ENCODE data around the gene RETSAT. TPM values are rescaled to one million over a fixed set of nuclear protein-coding genes. Genes with fewer than 3 reads are reported as not detected.

The RETSAT gene
- polyA plus RNA-seq, 1 donor = 14.6 TPM

DNA sequence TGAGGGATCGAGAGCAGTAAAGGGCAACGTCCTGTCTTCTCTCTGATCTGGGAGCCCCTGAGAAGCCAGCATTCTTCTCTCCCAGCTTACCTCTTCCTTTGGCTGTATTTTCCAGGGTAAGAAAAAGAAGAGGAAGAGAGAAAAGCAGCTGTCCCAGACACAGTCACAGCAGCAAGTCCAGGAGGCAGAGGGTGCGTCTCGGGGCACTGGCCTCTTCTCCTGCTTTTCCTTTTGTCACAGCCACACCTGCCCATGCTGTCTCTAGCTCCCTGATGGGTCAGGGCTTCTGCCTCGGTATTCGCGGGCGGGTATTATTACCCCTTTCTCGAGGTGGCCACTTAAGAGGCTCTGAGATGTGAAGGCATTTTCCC, 46.8 kb downstream of the RETSAT start:
- no peak for DNase-seq

DNA sequence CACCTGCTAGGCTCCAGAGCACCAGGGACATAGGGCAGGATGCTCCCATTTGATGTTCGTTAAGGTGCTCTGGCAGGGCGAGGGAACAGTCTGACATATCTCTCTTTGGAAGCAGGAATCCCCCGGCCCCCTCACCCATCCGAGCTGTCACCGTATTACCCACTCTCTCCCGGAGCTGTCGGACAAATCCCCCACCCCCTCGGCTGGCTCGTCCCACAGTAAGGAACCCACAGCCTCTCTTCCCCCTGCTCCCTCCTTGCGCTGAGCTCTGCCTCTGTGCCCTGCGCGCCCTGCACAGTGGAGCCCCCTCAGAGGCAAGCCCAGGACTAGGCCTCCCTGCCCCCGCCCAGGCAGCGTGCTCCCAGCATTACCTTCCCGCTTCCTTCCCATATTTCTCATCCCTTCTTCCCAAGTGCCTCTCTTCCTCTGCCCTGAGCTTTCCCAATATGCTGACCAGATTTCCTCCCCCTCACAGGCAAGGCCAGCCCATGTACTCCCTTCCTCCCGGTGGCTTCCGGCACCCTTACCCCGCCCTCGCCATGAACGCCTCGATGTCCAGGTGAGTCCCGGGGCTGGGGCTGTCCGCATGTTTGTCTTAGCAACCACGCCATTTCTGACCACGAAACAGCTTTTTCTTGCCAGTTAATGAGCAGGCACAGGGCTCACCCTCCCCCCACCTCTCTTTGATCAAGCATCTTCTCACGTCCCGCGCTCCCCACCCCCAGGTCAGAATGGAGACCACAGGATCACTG, 50.4 kb downstream of the RETSAT start:
- no peak for DNase-seq

DNA sequence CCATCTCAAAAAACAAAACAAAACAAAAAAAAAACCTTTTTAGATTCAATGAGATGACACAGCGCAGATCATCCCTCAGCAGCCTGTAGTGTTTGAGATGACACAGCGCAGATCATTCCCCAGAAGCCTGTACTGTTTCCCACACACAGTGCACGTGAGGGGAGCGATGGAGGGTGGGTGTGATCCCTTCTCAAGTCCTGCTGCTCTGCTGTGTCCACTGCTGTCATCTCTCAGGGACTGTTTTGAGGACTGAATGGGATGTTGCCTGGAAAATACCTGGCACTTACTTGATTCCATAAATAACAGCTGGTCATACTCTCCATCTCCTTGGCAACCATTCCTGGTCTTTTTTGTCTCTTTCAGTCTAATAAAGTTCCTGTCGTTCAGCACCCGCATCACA, 52.2 kb downstream of the RETSAT start:
- no peak for DNase-seq

Other genes with a start within 250 kb of the RETSAT start
- 36.3 TPM for gene TCF7L1, start 221.1 kb downstream of the RETSAT start, polyA plus RNA-seq (ENCODE audit: insufficient read length)
- 65.4 TPM for gene TGOLN2, start 26.5 kb downstream of the RETSAT start, polyA plus RNA-seq (ENCODE audit: insufficient read length)
- gene ELMOD3, start 241 bp upstream of the RETSAT start, polyA plus RNA-seq (ENCODE audit: insufficient read length) = 17.5 TPM
- gene CAPG, start 55.8 kb upstream of the RETSAT start, polyA plus RNA-seq (ENCODE audit: insufficient read length) = 16.8 TPM
- 0.89 TPM for gene SH2D6, start 64.2 kb upstream of the RETSAT start, polyA plus RNA-seq (ENCODE audit: insufficient read length)
- gene MAT2A, start 184.6 kb upstream of the RETSAT start, polyA plus RNA-seq (ENCODE audit: insufficient read length) = 188 TPM
- gene GGCX, start 207.0 kb upstream of the RETSAT start, polyA plus RNA-seq (ENCODE audit: insufficient read length) = 22.6 TPM
- 12.5 TPM for gene VAMP8, start 223.1 kb upstream of the RETSAT start, polyA plus RNA-seq (ENCODE audit: insufficient read length)
- 54.7 TPM for gene VAMP5, start 229.9 kb upstream of the RETSAT start, polyA plus RNA-seq (ENCODE audit: insufficient read length)
- 49.1 TPM for gene RNF181, start 241.2 kb upstream of the RETSAT start, polyA plus RNA-seq (ENCODE audit: insufficient read length)
- 11.7 TPM for gene TMEM150A, start 248.2 kb upstream of the RETSAT start, polyA plus RNA-seq (ENCODE audit: insufficient read length)

Data from hindlimb muscle (tissue), 1 donor.